Stimulated activated naive B cell treated with anti-CD40 and anti-IgM and Interleukin-4, amounts not matched to agents 10 μg/mL and 1 μg/mL and 100 μg/mL, for 72 hours (primary cell): Measurements from ENCODE around the gene MRPL38.

ENCODE experiments used
- ATAC-seq, 2 donors: fragments of 150-1000 bp; cut with Tn5 transposase; replicated peaks; 2 replicates each; pipeline ENCODE4 v1.10.0; 2021; ENCODE audit warnings: moderate library complexity in 1 of 2
- DNase-seq: peaks from one replicate; pipeline ENCODE4 v3.0.0; 2021
- H3K27ac Mint-ChIP-seq: one replicate; pipeline ENCODE4 v1.8.0; 2022; ENCODE audit warnings: mild to moderate bottlenecking, mixed read lengths
- H3K27me3 Mint-ChIP-seq, 2 donors: one replicate each; pipeline ENCODE4 v1.8.0; 2022; ENCODE audit warnings: mixed read lengths in 2 of 2
- H3K36me3 Mint-ChIP-seq, 2 donors: one replicate each; pipeline ENCODE4 v1.8.0; 2022; ENCODE audit warnings: mixed read lengths in 2 of 2, mild to moderate bottlenecking in 1 of 2
- H3K4me1 Mint-ChIP-seq, 2 donors: one replicate each; pipeline ENCODE4 v1.8.0; 2022; ENCODE audit warnings: mixed read lengths in 2 of 2, mild to moderate bottlenecking in 1 of 2
- H3K4me3 Mint-ChIP-seq, 2 donors: one replicate each; pipeline ENCODE4 v1.8.0; 2022; ENCODE audit warnings: mild to moderate bottlenecking in 2 of 2, mixed read lengths in 2 of 2, moderate library complexity in 1 of 2
- H3K9me3 Mint-ChIP-seq, 2 donors: one replicate each; pipeline ENCODE4 v1.8.0; 2022; ENCODE audit warnings: mixed read lengths in 2 of 2, mild to moderate bottlenecking in 1 of 2

The MRPL38 gene

DNA sequence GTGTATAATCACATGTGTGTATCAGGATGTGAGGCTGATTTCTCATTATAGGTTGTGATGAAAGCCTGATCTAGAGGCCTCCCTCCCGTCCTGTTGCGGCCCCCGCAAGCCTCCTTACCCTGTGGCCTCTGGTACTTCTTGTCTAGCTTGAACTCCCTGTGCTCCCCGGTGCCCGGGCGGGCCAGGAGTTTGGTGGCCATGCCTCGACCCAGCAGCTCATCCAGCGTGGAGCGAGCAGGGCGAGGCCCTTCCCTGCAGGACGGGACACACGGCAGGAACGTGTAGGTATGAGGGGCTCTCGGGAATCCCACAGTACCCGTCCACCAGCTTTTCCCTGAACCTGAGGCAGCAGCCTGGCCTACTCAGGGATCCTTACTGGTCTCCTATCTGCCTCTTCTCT lies 21.2 kb upstream of the MRPL38 start:
- ATAC-seq (no peak), DNase-seq (no peak)
- no peaks in the 10 kb centered on the region for H3K4me1 Mint-ChIP-seq
- H3K4me3 Mint-ChIP-seq = no peak overlapping the region
- no peak overlapping the region for H3K27ac Mint-ChIP-seq
- H3K36me3 Mint-ChIP-seq = peaks cover 5 to 15% of the 10 kb centered on the region in 2 donors
- no peaks in the 10 kb centered on the region for H3K9me3 Mint-ChIP-seq
- H3K27me3 Mint-ChIP-seq = no peaks in the 10 kb centered on the region

DNA sequence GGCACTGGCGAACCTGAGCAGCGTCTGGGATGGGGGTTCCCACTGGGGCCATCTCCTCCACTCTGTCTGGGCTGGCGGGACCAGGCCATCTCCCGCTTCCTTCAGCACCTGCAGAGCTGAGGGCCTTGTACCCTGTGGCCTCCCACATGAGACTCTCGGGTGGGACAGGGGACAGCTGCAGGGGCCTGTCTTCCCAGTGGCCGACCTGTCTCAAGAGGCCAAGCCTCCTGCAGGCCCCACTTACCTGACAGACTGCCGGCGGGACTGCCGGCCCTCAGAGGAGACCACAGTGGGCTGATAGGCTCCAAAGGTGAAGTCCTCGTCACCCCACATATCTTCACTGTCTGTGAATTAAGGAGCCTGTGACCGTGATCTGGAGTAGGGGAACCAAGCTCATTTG lies 20.4 kb upstream of the MRPL38 start:
- Mint-ChIP-seq H3K27ac (no peak overlapping the region), H3K36me3 (peaks cover 5 to 15% of the 10 kb centered on the region in 2 donors), H3K27me3 (no peaks in the 10 kb centered on the region), H3K9me3 (no peaks in the 10 kb centered on the region), H3K4me1 (no peaks in the 10 kb centered on the region), H3K4me3 (no peak overlapping the region)
- DNase-seq = no peak
- no peak for ATAC-seq

DNA sequence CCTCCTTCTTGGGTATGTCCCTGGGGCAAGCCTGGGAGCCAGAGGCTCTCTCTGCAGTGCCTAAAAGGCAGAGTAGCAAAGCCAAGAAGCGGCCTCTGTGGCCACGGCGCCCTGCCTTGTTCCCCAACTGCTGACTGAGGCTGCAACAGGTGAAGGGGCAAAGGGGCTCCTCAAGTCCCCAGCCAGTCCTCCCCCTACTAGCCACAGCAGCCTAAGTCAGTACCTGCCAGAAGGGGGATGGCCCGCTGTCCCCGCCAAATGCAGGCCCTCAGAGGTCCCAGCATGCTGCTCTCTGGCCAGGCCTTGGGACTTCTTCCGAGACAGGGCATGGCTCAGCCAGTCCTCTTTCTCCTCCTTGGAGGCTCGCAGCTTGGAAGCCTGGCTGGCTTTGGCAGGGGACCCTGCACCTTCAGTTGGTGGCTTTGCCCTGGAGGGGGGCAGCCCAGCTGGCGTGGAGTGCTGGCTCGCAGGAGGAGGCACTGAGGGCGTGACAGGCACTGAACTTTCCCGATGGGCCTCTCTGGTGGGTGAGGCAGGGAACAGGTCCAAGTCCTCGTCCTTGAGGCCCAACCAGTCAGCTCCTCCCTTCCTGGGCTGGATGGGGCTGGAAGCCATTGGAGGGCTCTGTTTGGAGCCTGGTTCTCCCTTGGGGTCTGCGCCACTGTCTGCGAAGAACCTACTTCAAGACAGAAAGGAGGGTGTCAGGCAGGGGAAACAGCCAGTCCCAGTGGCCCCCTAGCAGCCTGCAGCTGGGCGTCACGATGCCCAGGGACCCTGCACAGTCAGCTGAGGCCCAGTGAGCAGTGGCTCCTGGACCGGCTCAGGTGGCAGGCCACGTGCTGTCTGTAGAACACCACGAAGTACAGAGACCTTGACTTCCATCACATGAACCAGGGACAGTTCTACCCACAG lies 18.5 kb upstream of the MRPL38 start:
- H3K36me3 Mint-ChIP-seq = peaks cover 9 to 23% of the 10 kb centered on the region in 2 donors
- no peak overlapping the region for H3K4me3 Mint-ChIP-seq
- no peak overlapping the region for H3K27ac Mint-ChIP-seq
- H3K27me3 Mint-ChIP-seq = no peaks in the 10 kb centered on the region
- DNase-seq (no peak), ATAC-seq (no peak)
- H3K4me1 Mint-ChIP-seq = no peaks in the 10 kb centered on the region
- H3K9me3 Mint-ChIP-seq = no peaks in the 10 kb centered on the region

DNA sequence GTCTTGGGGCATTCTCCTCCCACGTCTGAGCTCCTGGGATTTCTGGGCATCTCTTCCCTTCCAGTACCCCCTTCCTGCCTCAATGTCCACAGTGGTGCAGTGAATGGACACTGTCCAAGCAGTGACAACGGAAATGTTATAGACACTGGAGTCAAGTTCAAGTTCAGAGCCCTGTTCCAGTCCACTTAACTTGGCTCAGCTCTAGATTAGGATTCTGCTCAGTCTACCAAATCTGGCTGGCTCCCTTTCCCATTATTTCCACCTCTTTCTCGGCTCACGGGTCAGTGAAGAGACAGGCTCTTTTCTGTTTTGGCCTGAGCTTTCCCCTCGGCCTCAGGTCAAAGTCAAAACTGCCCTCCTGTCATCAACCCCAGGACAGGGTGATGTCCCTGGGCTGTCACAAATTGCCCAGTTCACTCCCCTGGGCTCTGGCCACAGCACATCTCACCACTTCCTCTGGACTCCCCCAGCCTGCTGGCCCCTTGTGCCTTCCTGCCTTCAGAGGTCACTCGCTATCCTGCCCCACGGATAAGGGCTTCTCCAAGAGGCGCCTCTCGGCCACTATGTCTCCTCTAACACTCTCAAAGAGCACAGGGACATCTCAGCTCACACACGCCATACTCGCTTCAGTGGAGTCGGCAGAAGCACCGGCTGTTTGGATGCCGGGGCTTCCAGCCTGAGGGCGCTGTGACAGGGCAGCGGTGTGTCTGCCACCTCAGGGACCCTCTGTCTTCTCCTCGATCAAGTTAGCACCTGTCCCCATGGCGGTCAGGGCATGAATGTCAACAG lies 17.7 kb upstream of the MRPL38 start:
- H3K27ac Mint-ChIP-seq = no peak overlapping the region
- peaks cover 0 to 1% of the 10 kb centered on the region in 2 donors for H3K4me1 Mint-ChIP-seq
- H3K27me3 Mint-ChIP-seq = no peaks in the 10 kb centered on the region
- H3K4me3 Mint-ChIP-seq = no peak overlapping the region
- no peaks in the 10 kb centered on the region for H3K9me3 Mint-ChIP-seq
- ATAC-seq = no peak
- no peak for DNase-seq
- H3K36me3 Mint-ChIP-seq = peaks cover 9 to 17% of the 10 kb centered on the region in 2 donors

DNA sequence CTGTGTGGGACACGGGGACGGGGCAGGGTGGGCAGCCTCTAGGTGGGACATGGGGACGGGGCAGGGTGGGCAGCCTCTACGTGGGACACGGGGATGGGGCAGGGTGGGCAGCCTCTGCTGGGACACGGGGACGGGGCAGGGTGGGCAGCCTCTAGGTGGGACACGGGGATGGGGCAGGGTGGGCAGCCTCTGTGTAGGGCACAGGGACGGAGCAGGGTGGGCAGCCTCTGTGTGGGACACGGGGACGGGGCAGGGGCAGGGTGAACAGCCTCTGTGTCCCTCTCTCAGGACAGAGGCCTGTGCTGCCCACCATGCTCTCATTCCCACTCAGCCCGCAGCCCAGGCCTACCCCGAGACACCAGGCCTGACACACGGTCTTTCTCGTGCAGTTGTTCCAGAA lies 16.9 kb upstream of the MRPL38 start:
- Mint-ChIP-seq H3K36me3 (peaks cover 11 to 21% of the 10 kb centered on the region in 2 donors), H3K4me1 (peaks cover 0 to 6% of the 10 kb centered on the region in 2 donors), H3K27me3 (no peaks in the 10 kb centered on the region), H3K9me3 (no peaks in the 10 kb centered on the region), H3K27ac (no peak overlapping the region), H3K4me3 (no peak overlapping the region)
- no peak for DNase-seq
- no peak for ATAC-seq

DNA sequence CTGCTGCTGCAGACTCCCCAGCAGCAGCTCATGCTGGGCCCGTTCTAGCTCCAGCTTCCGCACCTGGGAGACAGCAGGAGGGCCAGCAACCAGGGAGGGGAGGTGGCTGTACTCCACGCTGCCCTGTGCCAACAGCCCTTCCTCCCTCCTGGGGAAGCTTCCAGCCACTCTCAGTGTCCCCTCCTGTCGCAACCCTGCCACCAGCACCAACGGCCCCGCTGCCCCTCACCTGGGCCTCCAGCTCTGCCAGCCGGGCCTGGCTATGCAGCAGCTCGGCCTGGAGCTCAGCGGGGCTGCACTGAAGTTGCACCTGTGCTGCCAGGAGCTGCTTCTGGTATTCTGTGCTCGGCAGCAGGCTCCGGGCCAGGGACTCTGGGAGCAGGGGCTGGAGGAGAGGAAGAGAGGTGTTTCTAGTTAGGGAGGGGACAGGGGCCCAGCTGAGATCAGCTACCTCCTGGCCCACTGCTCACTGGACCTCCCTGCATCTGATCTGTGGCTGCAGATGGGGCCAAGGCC lies 15.4 kb upstream of the MRPL38 start:
- ATAC-seq = no peak
- Mint-ChIP-seq H3K27me3 (no peaks in the 10 kb centered on the region), H3K36me3 (peaks cover 11 to 21% of the 10 kb centered on the region in 2 donors), H3K9me3 (no peaks in the 10 kb centered on the region), H3K27ac (no peak overlapping the region), H3K4me1 (peaks cover 0 to 6% of the 10 kb centered on the region in 2 donors), H3K4me3 (no peak overlapping the region)
- DNase-seq = no peak

DNA sequence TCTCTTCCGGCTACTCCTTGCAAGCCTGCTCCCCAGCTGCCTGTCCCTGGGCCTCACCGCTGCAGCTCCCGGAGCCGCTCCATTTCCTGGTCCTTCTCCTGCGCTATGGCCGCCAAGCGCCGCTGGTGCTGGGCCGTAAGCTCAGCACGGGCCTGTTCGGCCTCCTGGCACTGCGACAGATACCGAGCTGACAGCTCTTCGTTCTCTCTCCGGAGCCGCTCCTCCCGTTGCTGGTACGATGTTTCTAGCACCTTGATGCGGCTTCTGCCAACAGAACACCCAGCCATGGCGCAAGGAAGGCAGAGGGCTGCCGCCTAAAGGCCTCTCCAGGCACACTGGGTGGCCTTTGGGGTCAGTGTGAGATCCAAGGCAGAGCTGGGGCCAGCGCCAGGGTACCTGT lies 14.9 kb upstream of the MRPL38 start:
- no peak overlapping the region for H3K27ac Mint-ChIP-seq
- no peaks in the 10 kb centered on the region for H3K9me3 Mint-ChIP-seq
- H3K4me1 Mint-ChIP-seq = peaks cover 0 to 6% of the 10 kb centered on the region in 2 donors
- peaks cover 11 to 21% of the 10 kb centered on the region in 2 donors for H3K36me3 Mint-ChIP-seq
- no peak overlapping the region for H3K4me3 Mint-ChIP-seq
- ATAC-seq = no peak
- DNase-seq = no peak
- no peaks in the 10 kb centered on the region for H3K27me3 Mint-ChIP-seq

DNA sequence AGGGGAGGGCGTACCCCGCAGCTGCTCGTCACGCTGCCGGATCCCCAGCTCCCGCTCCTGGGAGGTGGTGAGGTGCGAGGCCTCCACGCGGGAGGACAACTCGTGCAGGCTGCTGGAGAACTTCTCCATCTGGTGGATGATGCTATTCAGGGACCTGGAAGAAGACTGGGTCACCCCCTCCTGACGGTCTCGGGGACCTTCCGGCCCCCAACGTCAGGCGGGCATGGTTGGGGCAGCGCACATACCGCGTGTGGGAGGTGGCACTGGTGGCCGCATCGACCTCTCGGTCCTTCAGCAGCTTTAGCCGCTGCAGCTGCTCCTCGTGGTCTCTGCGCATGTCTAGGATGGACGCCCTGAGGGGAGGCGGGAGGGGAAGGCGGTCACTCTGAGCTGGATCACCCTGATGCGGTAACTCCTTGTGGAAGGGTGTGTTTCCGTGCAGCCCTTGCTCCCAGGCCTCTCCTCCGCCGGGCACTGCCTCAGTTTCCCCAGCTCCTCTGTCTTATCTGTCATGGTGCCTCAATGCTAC lies 13.3 kb upstream of the MRPL38 start:
- Mint-ChIP-seq H3K27me3 (no peaks in the 10 kb centered on the region), H3K9me3 (no peaks in the 10 kb centered on the region), H3K4me1 (peaks cover 0 to 6% of the 10 kb centered on the region in 2 donors), H3K36me3 (peaks cover 15 to 29% of the 10 kb centered on the region in 2 donors), H3K4me3 (no peak overlapping the region), H3K27ac (no peak overlapping the region)
- ATAC-seq = no peak
- no peak for DNase-seq

DNA sequence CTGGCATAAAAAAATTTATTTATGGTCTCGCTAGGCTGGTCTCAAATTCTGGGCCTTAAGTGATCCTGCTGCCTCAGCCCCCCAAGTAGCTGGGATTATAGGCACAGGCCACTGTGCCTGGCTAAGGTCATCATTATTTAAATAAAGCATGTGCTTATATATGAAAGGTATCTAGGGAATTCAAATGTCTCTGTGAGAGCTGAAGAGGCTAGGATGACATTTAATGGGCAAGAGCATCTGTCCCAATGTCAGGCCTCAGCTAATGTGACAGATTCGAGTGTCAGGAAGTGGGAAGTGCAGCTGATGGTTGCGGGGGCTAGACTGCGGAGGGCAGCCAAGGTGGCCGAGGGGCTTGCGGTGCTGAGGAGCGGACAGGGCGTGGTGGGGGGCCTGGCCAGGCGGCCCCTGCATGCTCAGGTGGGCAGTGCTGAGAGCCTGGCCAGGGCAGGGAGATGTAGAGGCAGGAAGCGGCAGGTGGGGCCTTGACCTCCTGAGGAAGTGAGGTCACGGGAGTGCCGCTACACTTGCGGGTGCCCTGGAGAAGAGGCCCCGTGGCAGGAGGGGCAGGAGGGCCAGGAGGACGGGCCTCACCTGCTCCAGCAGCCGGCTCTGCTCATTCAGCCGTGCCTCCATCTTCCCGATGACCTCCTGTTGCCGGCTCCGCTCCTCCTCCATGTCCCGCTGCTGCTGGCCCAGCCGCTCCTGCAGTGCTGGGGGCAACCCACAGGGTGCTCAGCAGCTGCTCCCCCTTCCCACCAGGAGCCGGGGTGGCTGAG lies 12.6 kb upstream of the MRPL38 start:
- no peak overlapping the region for H3K27ac Mint-ChIP-seq
- no peak for DNase-seq
- H3K36me3 Mint-ChIP-seq = peaks cover 10 to 24% of the 10 kb centered on the region in 2 donors
- H3K27me3 Mint-ChIP-seq = no peaks in the 10 kb centered on the region
- no peak overlapping the region for H3K4me3 Mint-ChIP-seq
- H3K9me3 Mint-ChIP-seq = no peaks in the 10 kb centered on the region
- peaks cover 0 to 6% of the 10 kb centered on the region in 2 donors for H3K4me1 Mint-ChIP-seq
- ATAC-seq = no peak

DNA sequence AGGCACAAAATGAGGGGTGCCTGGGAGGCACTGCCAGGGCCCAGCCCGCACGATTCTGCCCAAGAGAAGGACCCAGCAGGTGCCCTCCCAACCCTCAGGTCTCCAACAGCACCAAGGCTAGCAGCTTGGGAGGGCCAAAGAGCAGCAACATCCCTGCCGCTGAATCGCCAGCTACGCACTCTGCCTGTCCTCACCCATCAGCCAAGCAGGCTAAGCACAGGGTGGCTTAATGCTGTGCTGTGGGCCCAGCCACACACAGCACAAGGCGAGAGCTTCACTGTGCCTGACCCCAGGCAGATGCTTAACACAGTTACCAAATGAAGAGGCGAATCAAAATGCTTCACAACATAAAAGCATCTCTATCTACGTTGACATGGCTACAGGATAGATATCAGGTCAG lies 10.6 kb upstream of the MRPL38 start:
- Mint-ChIP-seq H3K27me3 (no peaks in the 10 kb centered on the region), H3K9me3 (no peaks in the 10 kb centered on the region)

DNA sequence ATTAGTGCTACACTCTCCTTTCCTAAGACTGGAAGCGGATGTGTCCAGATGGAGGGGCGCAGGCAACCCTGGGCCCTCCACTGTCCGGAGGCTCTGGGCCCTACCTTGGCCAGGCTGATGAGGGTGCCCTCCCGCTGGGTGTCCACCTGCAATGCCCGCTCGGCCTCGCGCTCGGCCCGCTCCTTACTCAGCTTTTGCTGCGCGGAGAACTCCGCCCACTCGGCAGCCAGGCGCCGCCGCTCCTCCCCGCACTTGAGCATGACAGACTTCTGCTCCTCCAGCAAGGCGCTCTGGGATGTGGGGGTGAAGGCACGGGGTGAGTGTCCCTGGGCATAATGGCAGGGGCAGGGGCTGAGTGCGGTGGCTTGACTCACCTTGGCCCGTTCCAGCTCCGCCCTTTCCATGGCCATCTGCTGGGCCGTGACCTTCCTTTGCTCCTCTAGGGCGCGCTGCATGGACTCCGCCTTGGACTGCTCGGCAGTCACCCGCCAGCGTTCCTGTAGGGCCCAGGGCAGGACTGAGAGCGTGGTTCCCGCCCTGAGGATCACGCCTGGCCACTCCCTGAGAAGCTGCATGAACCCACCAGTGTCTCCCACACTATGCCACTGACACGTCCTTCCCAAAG lies 10.1 kb upstream of the MRPL38 start:
- no peak for DNase-seq
- H3K27ac Mint-ChIP-seq = no peak overlapping the region

More for the DNA sequence above, 10.6 kb upstream of the MRPL38 start:
- DNase-seq (no peak), ATAC-seq (no peak)
- no peak overlapping the region for H3K4me3 Mint-ChIP-seq
- H3K36me3 Mint-ChIP-seq = peaks cover 12 to 20% of the 10 kb centered on the region in 2 donors
- H3K4me1 Mint-ChIP-seq = peaks cover 0 to 6% of the 10 kb centered on the region in 2 donors
- no peak overlapping the region for H3K27ac Mint-ChIP-seq

DNA sequence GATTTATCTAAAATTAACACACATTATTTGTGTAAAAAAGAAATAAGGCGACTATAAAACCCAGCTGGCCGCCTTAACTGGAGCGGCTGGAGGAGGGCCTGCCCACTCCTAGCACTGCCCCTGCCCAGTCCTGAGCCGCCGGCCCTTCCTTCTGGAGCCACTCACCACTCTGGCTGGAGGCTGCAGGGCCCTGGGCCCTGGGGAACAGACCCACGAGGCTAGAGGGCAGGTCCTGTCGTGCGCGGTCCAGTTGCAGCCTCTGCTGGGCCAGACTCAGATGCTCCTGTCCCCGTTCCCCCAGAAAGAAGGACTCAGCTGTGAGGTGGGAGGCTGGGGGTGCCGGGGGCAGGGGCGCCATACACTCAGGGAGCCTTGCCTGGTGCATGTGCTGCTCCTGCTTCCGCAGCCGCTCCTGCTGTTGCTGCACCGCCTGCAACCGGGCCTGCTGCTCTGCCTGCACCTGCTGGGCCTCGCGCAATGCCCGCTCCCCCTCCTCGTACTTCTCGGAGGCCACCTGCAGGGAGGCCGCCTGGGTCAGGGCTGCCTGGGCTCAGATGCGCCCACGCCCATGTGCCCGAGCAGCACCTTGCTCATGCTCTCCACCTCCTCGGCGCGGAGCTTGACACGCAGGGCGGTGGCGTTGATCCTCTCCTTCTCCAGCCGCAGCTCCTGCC lies 9.0 kb upstream of the MRPL38 start:
- DNase-seq = no peak
- H3K27ac Mint-ChIP-seq = no peak overlapping the region

More for the DNA sequence above, 10.1 kb upstream of the MRPL38 start:
- no peaks in the 10 kb centered on the region for H3K27me3 Mint-ChIP-seq
- H3K9me3 Mint-ChIP-seq = no peaks in the 10 kb centered on the region
- no peak overlapping the region for H3K4me3 Mint-ChIP-seq
- H3K4me1 Mint-ChIP-seq = peaks cover 0 to 6% of the 10 kb centered on the region in 2 donors
- H3K36me3 Mint-ChIP-seq = peaks cover 11 to 19% of the 10 kb centered on the region in 2 donors
- no peak for ATAC-seq

DNA sequence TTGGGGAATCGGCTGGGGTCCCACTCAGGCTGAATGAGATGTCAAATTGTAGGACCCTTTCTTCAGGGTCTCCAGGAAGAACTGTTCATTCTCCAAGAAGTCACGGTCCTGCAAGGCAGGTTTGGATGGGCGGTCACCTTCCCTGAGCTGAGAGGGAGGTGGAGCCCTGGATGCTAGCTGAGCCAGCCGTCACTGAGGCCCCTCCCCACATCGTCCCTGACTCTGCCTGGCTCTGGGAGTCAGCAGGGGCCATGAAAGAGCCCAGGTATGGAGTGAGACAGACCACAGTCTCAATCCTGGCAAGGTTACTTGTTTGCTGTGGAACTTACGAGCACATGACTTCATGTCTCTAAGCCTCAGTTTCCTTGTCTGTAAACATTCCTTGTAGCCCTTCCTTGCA lies 6.0 kb upstream of the MRPL38 start:
- Mint-ChIP-seq H3K4me1 (no peaks in the 10 kb centered on the region), H3K27ac (no peak overlapping the region), H3K36me3 (peaks cover 7 to 8% of the 10 kb centered on the region in 2 donors), H3K4me3 (no peak overlapping the region), H3K27me3 (no peaks in the 10 kb centered on the region), H3K9me3 (no peaks in the 10 kb centered on the region)
- DNase-seq (no peak), ATAC-seq (no peak)

More for the DNA sequence above, 9.0 kb upstream of the MRPL38 start:
- no peaks in the 10 kb centered on the region for H3K27me3 Mint-ChIP-seq
- peaks cover 0 to 6% of the 10 kb centered on the region in 2 donors for H3K4me1 Mint-ChIP-seq
- H3K9me3 Mint-ChIP-seq = no peaks in the 10 kb centered on the region
- no peak overlapping the region for H3K4me3 Mint-ChIP-seq
- no peak for ATAC-seq
- peaks cover 9 to 12% of the 10 kb centered on the region in 2 donors for H3K36me3 Mint-ChIP-seq
